Measurements from ENCODE around the gene PSMD5. TPM values are rescaled to one million over a fixed set of nuclear protein-coding genes. Genes with fewer than 3 reads are reported as not detected.

Gene PSMD5
- total and polyA plus RNA-seq, 7 donors = 13.2 to 42.6 (median 28.6) TPM

- H3K9me3 ChIP-seq = no peaks in the 10 kb centered on the region
- H3K4me3 ChIP-seq = no peak overlapping the region
- H3K27me3 ChIP-seq = no peaks in the 10 kb centered on the region
- peaks cover 0 to 8% (median 1%) of the 10 kb centered on the region in 4 donors for H3K36me3 ChIP-seq
- TF ChIP-seq, protein P1, sequence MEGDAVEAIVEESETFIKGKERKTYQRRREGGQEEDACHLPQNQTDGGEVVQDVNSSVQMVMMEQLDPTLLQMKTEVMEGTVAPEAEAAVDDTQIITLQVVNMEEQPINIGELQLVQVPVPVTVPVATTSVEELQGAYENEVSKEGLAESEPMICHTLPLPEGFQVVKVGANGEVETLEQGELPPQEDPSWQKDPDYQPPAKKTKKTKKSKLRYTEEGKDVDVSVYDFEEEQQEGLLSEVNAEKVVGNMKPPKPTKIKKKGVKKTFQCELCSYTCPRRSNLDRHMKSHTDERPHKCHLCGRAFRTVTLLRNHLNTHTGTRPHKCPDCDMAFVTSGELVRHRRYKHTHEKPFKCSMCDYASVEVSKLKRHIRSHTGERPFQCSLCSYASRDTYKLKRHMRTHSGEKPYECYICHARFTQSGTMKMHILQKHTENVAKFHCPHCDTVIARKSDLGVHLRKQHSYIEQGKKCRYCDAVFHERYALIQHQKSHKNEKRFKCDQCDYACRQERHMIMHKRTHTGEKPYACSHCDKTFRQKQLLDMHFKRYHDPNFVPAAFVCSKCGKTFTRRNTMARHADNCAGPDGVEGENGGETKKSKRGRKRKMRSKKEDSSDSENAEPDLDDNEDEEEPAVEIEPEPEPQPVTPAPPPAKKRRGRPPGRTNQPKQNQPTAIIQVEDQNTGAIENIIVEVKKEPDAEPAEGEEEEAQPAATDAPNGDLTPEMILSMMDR (IDR thresholded peaks at IDR 0.05) = no peak
- TF ChIP-seq POLR2AphosphoS5 (IDR thresholded peaks at IDR 0.05) = no peak
- TF ChIP-seq POLR2A (IDR thresholded peaks at IDR 0.05) = no peak
- no peak for TF ChIP-seq EP300 (IDR thresholded peaks at IDR 0.05)
- no peak overlapping the region for H3K27ac ChIP-seq
- peaks cover 0 to 30% (median 23%) of the 10 kb centered on the region in 4 donors for H3K4me1 ChIP-seq
- no peak for DNase-seq
- intact Hi-C loops (cut with DNase I) = no loop called here
Measured at GRCh38 chr9:120845255-120845654, 2.5 kb upstream of the PSMD5 start.

GRCh38 chr9:120841930-120842684 is 615 bp downstream of the PSMD5 start:
- no peak for DNase-seq
- Histone ChIP-seq H3K36me3 (peaks cover 0 to 8% (median 1%) of the 10 kb centered on the region in 4 donors), H3K27ac (peak overlapping the region; percentile 90 to 98 (median 94)), H3K4me3 (peak overlapping the region; percentile 69 to 85 (median 73)), H3K27me3 (no peaks in the 10 kb centered on the region), H3K9me3 (no peaks in the 10 kb centered on the region), H3K4me1 (peaks cover 0 to 50% (median 42%) of the 10 kb centered on the region in 4 donors)
- intact Hi-C loops (cut with DNase I) = loop anchor here (1.0 kb wide), 1 partner anchor 94 kb away; no protein-coding TSS in a partner anchor
- 40 to 50% methylated on average over 18 of the region's 18 CpGs for WGBS, 2 donors
- TF ChIP-seq EP300 (IDR thresholded peaks at IDR 0.05) (no peak), POLR2AphosphoS5 (IDR thresholded peaks at IDR 0.05) (no peak), POLR2A (IDR thresholded peaks at IDR 0.05) (no peak)
- TF ChIP-seq, protein P1 (IDR thresholded peaks at IDR 0.05) = no peak

- intact Hi-C loops (cut with DNase I) = no loop called here
- peaks cover 0 to 50% (median 41%) of the 10 kb centered on the region in 4 donors for H3K4me1 ChIP-seq
- TF ChIP-seq, protein P1 (IDR thresholded peaks at IDR 0.05) = no peak
- no peak for TF ChIP-seq POLR2A (IDR thresholded peaks at IDR 0.05)
- no peak for TF ChIP-seq POLR2AphosphoS5 (IDR thresholded peaks at IDR 0.05)
- TF ChIP-seq EP300 (IDR thresholded peaks at IDR 0.05) = no peak
- no peak overlapping the region for H3K27ac ChIP-seq
- H3K4me3 ChIP-seq = no peak overlapping the region
- no peaks in the 10 kb centered on the region for H3K9me3 ChIP-seq
- DNase-seq = no peak
- H3K27me3 ChIP-seq = no peaks in the 10 kb centered on the region
- H3K36me3 ChIP-seq = peaks cover 3 to 17% (median 4%) of the 10 kb centered on the region in 4 donors
- WGBS, 2 donors = 89 to 91% methylated on average over 2 of the region's 2 CpGs
Measured at GRCh38 chr9:120839146-120839545, 3.6 kb downstream of the PSMD5 start.

DNA sequence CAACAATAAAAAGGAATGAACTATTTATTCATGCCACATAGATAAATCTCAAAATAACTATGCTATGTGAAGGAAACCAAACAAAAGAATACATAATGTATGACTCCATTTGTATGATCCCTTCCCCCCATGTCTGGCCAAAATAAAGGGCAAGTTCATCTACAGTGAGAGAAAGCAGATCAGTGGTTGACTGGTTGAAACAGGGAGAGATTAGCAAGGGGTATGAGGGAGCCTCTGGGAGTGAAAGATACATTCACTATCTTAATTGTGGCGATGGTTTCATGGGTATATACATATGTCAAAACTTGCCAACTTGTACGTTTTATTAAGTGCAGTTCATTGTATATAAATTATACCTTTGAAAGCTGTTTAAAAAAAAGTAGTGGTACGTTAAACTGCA is 4.8 kb downstream of the PSMD5 start:
- intact Hi-C loops (cut with DNase I) = no loop called here
- Histone ChIP-seq H3K27me3 (no peaks in the 10 kb centered on the region), H3K36me3 (peaks cover 3 to 22% (median 6%) of the 10 kb centered on the region in 4 donors), H3K4me1 (peaks cover 0 to 40% (median 35%) of the 10 kb centered on the region in 4 donors), H3K4me3 (no peak overlapping the region), H3K27ac (no peak overlapping the region), H3K9me3 (no peaks in the 10 kb centered on the region)
- 91 to 92% methylated on average over 3 of the region's 3 CpGs for WGBS, 2 donors
- no peak for DNase-seq
- TF ChIP-seq POLR2AphosphoS5 (IDR thresholded peaks at IDR 0.05) (no peak), POLR2A (IDR thresholded peaks at IDR 0.05) (no peak), EP300 (IDR thresholded peaks at IDR 0.05) (no peak)
- TF ChIP-seq, protein P1 (IDR thresholded peaks at IDR 0.05) = no peak
